ENCODE data around the gene NYNRIN.

DNA sequence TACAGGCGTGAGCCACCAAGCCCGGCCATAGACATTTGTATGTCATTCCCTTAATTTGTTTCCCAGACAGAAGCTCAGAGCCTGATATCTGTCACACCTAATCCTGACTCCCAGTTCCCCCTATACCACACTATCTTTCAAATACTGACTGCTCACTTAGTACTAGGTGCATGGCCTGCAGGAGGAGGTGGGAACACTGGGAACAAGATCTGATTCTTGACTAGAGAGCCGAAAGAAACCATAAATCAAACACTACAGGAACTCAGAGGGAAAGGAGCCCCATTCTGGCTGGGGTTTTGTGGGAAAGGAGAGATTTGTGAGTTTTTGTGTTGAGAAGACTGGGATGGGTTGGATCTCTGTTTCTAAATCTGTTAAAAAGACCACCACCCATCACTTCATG is 35.9 kb downstream of the NYNRIN start:
- TF ChIP-seq POLR2A (IDR thresholded peaks at IDR 0.05; ENCODE audit: low read length): no peak
- no peak for TF ChIP-seq GATA1 (IDR thresholded peaks at IDR 0.05; ENCODE audit: low read depth, low read length)
